ENCODE results near the gene CDC42SE2.
"Not testable (repeated sequence)": the region's sequence is repeated elsewhere in the genome, so short reads cannot be mapped to it uniquely, and the experiment has no call there.

Gene CDC42SE2

DNA sequence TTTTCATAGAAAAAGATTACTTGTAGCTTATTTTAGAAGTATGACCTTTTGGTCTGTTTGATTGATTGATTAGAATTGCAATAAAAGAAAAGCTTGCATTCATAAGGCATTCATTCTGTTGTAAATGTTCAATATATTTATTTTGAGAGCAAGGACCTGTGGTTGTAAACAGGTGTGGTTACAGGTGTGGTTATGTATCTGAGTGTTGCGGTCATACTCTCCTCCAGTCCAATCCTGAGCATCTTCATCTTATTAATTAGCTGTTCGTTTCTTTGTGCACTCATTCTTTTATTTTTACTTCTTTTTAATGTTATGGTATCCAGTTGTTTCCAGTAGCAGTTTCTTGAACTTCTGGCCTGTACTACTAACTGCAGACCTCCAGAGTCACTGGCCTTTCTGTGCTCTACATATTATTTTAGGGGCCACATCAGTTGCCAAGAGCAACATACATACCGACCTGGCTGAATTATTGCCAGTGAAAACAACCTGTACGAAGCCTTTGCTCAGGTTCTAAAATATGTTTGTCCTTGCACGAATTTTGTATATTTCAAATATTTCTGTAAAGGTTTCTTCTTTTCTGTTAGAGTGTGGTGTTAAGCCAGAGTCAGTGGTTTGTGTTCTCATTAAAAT lies 128.7 kb downstream of the CDC42SE2 start:
- no peak for DNase-seq (ENCODE audit: low spot score)

DNA sequence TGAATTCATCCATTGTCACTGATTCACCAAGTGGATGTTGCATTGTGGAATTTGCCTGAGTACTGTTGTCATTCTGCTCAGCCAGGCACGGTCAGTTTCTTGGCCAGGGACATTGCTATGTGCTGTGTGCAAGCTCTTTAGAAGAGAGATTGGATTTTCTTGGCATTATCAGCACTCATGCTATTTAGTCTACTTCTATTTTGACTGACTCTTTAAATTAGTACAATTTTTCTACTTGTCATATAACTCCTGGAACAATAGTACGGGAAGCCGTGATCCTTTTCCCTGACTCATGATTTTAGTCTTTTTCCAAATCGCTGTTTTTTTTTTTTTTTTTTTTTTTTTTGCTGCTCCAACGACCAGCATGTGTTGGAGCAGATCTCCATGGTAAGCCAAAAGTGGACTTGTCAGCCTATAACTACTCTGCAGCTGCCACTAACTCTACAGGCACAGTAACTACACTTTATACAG lies 129.7 kb downstream of the CDC42SE2 start:
- no peak for DNase-seq (ENCODE audit: low spot score)

DNA sequence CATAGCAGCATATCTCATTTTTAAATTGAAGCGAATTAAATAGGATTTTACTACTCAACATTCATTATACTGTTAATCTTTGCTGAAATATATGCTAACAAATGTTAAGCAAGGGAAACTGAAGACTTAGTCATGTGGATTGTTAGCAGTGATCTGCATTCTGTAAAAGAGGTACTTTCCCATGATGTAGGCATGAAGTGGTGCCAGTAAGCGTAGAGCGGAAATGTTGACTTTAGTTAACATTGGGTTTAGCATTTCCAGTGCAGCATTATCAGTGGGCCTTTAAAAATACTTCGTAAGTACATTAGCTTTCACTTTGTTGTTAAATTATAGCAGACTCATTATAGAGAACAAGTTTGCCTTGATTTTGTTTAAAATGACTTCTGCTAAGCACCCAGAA lies 130.3 kb downstream of the CDC42SE2 start:
- no peak for DNase-seq (ENCODE audit: low spot score)

DNA sequence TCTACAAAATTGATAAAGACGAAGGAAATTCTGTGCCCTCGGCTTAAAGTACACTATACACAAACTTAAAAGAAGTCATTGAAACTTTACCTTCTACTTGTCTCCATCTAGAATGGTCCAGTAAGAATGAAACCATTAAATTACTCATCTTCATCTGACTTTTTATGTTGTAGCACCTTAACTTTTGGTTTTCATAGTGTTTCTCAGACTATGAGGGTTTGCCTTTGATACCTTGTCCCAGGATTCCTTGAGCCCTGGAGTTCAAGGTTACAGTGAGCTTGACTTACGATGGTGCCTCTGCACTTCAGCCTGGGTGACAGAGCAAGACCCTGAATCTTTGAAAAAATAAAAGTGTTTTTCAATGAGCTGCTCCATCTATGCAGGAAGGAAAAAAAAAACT lies 132.2 kb downstream of the CDC42SE2 start:
- DNase-seq (ENCODE audit: low spot score), result no peak

DNA sequence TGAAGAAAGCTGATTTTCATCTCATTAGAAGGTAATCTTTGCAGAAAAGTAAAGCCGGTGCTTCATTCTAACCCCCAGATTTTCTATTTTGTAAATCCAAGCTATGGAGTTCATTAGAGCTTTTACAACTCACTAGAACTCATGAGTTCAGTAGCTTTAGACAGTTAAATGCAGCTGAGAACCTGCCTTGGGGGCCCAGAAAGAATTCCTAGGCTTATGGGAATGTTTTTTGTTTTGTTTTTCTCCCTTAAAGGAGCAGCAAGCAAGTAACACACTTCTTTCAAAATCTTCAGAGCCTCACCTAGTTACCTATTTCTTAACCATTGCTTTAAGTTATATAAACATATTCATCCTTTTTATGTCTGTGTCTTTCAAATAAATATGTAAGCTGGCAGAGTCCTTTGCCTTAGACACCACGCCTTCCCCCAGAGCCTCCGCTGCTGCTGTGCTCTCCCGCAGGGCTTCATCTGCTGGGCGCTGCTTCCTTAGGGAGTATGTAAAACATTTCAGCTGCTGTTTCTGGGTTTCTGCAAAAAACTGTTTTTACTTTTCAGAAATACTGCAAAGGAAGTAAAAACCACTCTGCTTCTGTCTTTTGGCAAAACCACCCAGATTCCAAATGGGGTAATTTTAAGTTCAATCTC lies 132.9 kb downstream of the CDC42SE2 start:
- DNase-seq (ENCODE audit: low spot score), result no peak

DNA sequence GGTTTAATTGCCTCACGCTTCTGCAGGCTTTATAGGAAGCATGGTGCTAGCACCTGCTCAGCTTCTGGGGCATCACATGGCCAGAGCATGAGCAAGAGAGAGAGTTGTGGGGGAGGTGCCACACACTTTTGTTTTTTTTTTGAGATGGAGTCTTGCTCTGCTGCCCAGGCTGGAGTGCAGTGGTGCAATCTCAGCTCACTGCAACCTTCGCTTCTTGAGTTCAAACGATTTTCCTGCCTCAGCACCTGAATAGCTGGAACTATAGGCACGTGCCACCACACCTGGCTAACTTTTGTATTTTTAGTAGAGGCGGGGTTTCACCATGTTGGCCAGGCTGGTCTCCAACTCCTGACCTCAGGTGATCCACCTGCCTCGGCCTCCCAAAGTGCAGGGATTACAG lies 135.2 kb downstream of the CDC42SE2 start:
- DNase-seq (ENCODE audit: low spot score), result not testable (repeated sequence)

DNA sequence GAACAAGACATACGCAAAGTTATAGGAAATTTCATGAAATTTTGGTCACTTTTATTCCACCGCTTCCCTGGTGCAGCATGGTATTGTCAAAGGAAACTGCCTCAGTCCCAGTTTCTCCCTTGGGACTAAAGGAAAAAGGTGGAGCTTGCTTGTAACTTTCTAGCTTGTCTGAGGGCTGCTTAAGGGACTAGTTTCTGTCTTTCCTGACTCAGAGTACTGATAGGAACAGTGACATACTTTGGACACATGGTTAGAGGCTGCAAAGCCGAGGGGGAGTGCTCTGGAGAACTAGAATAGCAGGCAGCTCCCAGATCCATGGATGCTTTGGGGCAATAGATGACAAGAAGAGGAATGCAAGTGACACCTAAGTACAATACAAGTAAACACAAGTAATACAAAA lies 136.7 kb downstream of the CDC42SE2 start:
- DNase-seq (ENCODE audit: low spot score), result no peak

DNA sequence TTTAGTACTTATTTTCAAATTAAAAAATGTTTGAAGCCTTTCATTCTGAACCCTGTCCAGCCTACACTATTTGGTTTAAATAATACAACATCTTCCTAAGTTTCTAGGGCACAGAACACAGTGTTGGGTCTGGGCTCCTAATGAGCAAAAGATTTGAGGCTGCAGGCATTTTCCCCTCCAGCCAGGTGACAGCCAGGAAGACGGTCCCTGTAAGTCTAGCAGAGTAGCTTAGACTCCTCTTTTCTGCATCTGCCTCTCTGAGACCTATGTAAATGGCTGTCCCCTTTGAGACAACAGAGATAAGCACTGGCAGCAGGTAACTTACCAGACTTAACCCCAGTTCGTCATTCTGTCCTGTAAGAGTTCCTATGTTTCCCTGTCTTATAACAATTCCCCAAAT lies 141.8 kb downstream of the CDC42SE2 start:
- DNase-seq (ENCODE audit: low spot score), result no peak

DNA sequence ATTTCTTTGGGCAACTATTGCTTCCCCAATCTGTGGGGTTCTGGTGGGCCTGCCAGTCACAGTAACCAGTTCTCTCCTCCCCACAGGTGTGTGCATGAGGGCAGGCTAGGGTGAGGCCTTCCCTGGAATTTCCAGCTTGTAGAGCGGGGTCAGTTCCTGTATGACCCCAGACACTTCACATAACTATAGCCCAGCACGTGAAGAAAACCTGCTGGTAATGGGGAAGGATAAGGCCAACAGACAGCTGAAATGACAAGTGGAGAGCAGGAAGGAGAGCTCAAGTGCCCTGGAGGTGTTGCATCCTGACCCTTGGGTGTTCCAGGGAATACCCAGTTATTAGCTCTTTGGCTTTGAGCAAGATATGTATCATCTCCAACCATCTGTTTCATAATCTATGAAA lies 142.2 kb downstream of the CDC42SE2 start:
- no peak for DNase-seq (ENCODE audit: low spot score)

DNA sequence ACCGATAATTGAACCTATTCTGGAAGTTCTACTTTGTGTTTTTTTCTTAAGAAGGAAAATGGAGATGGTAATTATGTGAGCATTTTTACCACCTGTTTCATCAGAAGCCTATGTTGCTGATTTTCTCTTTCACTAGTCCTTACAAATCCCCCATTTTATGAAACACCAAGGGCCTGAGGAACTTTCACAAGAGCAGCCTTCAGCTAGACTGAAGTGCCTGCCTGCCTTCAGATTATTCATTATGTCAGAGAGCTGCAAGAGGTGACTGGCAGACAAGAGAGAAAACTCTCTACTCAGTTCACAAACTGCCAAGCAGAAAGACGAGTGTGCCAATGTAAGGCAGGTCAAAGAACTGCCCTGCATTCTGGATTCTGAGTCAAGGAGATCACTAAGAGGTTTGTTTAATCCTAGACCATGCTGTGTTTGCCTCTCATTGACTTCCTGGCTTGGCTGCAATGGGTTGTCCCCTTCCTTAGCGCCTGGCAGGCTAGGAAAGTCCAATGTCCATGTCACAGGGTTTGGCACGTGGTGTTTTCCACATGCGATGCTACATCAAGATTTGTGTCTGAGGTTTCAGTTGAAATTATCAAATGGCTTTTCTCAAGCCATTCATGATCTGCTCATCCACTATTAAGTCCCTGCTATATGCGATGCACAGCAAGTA lies 143.3 kb downstream of the CDC42SE2 start:
- DNase-seq (ENCODE audit: low spot score), result no peak

DNA sequence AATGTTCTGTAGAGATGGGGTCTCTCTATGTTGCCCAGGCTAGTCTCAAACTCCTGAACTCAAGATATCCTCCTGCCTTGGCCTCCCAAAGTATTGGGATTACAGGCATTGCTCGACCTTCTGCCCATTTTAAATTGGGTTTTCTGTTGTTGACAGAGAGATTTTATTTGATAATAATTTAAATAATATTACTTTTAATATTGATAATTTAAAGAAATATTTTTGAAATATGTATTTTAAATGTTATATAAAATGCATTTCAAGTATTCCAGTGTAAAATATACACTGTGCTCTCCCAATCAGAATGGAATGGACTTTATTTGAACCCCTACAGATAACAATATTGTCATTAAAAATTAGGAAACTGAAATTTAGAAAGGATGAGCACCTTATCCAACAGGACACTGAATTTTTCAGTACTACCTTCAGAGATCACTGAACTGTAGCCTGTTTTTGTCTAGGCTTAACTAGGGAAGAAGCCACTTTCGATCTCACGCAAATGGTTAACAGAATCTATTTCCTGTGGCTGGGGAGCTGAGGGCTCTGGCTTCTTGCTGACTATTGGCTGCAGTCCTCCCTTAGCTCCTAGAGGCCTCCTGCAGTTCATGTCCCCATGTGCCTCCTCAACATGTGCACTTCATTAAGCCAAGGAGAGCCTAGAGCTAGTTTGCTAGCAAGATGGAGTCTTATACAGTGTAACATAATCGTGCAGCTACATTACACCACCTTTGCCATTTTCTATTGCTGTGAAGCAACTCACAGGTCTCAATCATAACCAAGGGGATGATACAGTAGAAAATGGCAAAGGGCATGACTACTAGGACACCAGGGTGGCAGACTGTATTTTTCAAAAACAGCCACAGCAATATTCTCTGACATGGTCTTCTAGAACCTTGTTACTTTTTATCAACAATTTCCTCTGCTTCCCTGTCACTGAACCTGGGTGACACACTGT lies 150.0 kb downstream of the CDC42SE2 start:
- no peak for DNase-seq (ENCODE audit: low spot score)

DNA sequence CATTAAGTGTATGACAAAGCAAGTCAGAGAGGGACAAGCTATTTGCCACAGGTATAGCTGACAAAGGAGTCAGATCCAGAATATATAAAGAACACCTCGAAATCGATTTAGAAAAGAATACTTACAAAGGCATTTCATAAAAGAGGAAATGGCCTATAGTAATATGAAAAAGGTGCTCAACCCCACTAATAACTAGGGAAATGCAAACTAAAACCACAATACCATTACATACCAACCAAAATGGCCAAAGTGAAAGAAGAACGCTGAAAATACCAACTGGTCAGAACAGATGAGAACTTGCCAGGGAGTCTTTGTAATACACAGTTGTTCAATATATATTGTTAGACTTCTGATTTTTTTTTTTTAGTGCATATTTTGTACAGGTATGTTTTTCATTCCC lies 152.9 kb downstream of the CDC42SE2 start:
- no peak for DNase-seq (ENCODE audit: low spot score)

DNA sequence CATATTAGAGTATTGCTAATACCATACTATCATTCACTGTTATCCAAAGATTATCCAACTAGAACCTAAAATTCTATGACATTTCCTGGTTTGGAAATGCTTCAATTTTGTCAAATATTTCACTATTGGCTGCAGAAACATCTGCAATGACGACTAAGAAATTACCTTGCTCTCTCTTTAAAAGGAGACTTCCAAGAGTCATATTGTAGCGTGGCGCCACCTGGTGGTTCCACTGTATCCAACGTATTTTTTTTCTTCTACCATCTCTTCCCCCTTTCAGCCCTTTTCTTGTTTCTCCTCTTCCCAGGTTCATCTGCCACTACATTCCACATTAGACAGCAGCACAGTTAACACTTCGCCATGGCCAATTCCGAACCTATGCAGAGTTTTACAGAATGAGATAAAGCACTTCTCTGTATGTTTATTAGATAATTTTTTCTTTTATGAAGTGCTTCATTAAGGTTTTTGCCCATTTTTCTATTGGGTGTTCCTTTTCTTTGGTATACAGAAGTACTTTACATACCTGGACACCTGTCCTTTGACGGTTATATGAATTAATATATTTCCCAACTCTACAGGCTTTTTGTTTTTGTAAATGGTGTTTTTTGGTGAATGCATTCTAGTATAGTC lies 153.5 kb downstream of the CDC42SE2 start:
- peak; percentile 38 for DNase-seq (ENCODE audit: low spot score)

DNA sequence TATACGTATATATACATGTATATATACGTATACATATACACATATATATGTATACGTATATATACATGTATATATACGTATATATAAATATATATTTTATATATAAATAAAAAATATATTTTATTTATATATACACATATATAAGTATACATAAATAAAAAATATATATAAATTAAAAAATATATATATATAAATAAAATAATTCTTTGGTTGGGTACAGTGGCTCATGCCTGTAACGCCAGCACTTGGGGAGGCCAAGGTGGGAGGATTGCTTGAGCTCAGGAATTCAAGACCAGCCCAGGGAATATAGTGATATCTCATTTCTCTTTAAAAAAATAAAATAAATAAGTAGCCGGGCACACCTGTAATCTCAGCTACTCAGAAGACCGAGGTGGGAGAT lies 155.0 kb downstream of the CDC42SE2 start:
- no peak for DNase-seq (ENCODE audit: low spot score)

DNA sequence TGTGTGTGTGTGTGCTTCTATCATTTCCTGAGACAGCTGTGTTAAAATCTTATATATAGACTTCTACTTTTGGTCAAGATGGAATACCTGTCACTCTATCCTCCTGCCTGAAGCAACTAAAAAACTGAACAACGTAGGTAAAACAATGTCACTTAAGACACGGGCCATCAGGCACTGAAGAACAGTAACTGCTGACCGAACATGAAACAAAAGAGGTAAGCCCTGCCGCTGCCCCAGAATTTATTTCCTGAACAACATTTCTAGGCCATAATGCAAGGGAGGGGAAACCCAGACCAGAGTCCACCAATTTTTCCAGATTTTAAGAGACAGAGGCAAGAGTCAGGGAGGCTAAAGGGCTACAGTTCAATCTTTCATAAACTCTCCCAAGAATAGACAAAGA lies 156.0 kb downstream of the CDC42SE2 start:
- no peak for DNase-seq (ENCODE audit: low spot score)

DNA sequence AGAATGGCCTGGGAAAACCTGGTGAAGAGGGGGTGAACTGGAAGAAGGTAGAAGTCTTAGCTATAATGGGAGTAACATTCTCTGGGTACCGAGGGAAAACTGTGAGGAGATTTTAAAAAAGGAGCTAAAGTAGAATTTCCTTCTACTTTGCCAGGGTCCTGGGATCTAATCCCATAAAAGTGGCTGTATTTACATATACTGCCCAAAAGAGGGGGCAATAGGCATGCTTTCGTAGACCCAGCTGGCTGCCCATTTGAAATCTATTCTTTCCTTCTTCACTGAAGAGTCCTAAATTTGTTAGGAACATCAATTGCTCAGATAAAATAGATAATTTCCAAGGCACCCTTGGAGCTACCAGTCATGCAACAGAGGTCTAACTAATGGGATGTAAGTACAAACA lies 159.2 kb downstream of the CDC42SE2 start:
- DNase-seq (ENCODE audit: low spot score), result peak; percentile 4

DNA sequence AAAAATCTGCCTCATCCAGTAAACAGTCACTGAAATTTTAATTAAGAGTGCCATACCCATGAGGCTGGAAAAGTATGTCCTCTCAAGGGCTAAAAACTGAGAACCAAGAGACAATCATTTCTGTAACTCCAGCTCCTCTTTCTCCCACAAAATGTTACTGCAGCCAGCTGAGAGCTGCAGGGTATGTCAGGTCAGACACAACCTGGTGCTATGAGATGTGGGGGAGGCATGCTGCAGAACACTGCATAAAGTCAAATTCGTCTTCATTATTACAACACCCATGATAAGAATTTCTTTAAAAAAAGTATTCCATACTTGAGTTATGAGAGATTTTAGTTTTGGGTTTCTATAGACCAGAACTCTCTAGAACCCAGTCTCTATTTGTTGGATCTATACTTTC lies 162.2 kb downstream of the CDC42SE2 start:
- DNase-seq (ENCODE audit: low spot score), result no peak

DNA sequence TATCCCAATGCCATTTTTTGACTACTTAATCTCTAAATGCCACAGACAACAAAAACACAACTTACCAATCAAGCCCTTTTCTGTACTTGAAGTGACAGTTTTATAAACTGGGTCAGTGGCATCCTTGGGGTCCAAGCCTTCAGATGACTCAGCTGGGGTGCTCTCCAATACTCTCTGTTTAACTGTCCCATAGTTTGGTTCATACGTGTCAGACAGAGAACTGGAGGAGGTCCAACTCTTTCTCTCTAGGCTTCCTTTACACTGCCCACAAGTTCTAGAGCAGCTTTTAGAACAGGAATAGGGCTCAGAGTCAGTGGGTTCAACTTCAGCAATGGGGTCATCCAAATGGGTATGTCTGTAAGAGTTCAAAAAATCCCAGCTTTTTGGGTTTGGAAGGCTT lies 166.9 kb downstream of the CDC42SE2 start:
- no peak for DNase-seq (ENCODE audit: low spot score)

DNA sequence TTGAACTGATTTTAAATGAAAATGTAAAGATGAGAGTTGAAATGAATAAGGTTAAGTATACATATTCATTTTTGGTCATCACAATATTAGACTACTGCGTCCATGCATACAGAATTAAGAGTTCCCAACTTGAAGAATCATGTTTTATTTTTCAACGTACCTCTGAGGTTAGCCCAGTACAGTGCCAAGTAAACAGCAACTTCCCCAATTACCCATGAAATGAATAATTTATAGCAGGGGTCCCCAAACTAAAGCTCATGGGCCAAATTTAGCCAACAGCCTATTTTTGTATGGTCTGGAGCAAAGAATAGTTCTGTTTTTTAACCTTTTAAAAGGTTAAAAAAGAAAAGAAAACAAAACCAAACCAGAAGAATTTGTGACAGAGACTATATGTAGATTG lies 167.9 kb downstream of the CDC42SE2 start:
- DNase-seq (ENCODE audit: low spot score), result no peak

DNA sequence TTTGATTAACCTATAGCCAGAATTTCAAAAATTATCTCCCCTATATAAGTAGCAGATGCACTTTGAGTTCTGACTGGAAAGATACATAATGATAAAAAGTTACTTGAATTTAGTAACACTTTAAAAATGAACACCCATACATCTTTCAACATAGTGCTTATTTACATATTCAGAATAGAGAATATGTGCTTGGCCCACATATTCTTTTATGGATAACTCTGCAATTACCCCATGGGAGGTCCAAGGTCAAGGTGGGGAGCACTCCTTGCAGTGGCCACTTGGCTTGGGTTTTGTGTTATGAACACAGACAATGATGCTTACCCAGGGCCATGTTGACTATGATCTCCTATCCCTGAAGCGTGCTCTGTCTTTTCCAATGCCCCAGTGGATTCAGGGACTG lies 169.3 kb downstream of the CDC42SE2 start:
- DNase-seq (ENCODE audit: low spot score), result no peak

DNA sequence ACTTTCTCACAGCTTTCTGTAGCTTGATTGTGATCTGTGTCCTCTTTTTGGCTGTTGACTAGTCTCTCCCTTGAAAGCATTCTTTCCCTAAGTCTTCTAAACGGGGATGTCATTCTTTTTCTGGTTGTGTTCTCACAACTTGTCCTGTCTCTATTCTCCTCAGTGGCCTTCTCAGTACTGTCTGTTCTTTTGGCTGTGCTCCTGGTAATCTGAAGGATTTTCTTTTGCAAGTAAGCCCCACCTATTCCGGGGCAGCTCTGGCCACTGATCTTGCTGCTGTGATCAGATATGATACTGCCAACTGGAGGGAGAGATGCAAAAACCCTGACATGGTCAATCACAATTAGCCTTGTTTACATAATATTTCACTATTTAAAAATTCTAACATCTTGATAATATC lies 172.2 kb downstream of the CDC42SE2 start:
- DNase-seq (ENCODE audit: low spot score), result no peak

DNA sequence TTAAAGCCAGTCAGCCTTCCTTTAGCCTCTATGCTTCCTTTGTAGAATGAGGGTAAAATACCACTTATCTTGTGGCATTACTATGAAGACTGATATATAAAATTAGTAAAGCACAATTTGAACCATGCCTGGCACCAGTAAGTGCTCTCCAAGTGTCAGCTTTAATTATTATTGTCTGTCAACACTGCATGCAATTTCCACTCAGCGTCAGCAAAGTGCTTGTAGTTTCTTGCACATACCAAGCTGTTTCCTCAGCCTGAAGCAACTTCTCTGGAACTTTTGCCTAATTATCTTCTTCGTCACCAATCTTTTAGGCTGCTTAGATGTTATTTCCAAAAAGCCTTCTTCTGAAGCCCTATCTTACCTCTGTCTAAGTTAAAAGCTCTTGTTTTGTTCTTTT lies 177.3 kb downstream of the CDC42SE2 start:
- no peak for DNase-seq (ENCODE audit: low spot score)
